HTR-8/SVneo (cell line): ENCODE measurements around the gene SHANK1.
A peak's percentile ranks its signal among the peaks of the same experiment; 100 is the strongest.

Experiments used
- DNase-seq: peaks from one replicate; pipeline ENCODE4 v3.0.0; 2011; ENCODE audit warnings: low spot score, mixed read lengths; ENCODE audit not compliant: insufficient read length
- FAIRE-seq: peaks from 2 replicates; lab custom pipeline; 2011; peaks lifted over from hg19 to GRCh38; lab: Jason Lieb, UNC

Gene SHANK1

DNA sequence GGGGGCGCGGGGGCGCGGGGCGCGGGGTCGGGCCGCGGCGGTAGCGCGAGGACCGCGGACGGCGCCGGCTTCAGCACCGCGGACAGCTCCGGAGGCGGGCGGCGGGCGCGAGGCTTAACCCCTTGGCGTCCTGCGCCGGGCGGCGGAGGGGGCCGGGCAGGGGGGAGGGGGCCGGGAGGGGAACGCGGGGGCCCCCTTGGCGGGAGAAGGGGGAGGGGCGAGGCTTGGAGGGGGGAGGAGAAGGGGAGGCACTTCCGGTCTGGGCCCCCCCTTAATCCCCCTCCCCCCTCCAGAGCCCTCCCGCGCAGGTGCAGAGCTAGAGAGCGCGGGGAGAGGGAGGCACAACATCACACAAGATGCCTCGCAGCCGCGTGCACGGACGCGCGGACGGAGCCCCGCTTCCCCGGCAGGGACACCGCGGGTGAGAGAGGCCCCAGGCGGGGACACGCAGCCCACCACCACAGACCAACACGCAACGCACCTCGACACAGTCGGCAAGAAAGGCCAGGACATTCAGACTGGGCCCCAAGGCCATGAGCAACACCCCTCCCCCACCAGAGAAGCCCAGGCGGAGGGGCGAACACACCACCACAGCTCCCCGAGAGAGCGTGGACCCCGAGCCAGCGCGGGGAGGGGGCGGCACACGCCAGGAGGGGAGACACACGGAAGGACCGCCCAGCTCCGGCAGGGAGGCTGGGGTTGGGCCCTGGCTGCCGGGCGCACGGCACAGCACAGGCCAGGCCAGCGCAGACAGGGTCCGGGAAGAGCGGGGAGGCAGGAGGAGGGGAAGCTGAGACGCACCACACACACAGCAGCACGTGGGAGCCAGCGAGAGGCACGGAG lies 24.1 kb downstream of the SHANK1 start:
- DNase-seq (no peak), FAIRE-seq (no peak)

GRCh38 chr19:50694815-50695145 lies 24.8 kb downstream of the SHANK1 start:
- no peak for FAIRE-seq

DNA sequence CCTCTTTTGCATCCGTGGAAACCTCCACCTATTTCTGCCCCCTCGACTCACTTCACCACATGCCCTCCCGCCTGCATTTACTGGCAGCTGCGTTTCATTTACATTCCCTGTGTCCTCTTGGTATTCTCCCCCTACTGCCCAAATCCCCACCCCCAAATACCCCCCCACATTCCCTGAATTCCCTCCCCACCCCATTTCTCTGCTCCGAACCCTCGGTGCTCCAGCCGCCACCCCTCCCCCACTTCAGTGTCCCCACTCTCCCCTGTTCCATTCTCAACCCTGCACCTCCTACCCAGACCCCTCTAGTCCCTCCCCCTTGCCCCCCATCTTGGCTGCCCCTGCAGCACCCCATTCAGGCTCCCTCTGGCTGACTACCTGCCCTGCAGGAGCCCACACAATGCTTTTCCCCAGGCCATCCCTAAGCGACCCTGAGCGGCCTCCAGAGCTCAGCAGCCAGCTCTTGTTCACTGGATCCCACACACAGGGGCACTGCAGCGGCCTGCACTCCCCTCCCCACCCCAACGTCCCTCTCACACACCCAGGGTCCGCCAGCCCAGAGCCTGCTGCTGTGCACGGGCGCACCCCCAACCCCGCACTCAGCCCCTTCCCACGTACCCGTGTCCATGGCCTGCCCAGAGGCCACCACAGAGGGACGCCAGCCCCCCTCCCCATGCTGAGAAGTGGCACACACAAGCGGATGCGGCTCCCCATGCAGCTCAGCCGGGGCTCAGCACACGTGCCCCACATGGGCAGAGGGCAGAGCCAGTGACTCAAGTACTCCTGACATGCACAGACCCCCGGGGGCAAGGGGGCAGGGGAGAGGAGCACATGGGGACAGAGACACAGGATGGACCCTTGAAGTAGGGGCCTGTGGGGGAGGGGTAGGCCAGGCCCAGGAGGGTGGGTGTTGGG lies 26.3 kb downstream of the SHANK1 start:
- FAIRE-seq (no peak), DNase-seq (no peak)

More at GRCh38 chr19:50694815-50695145, 24.8 kb downstream of the SHANK1 start:
- no peak for DNase-seq

GRCh38 chr19:50690439-50690838 lies 29.2 kb downstream of the SHANK1 start:
- FAIRE-seq (no peak), DNase-seq (no peak)

GRCh38 chr19:50688766-50689165 lies 30.8 kb downstream of the SHANK1 start:
- no peak for DNase-seq
- FAIRE-seq: no peak

GRCh38 chr19:50686310-50687032 lies 33.1 kb downstream of the SHANK1 start:
- DNase-seq: no peak
- no peak for FAIRE-seq

GRCh38 chr19:50679177-50680125 lies 40.2 kb downstream of the SHANK1 start:
- FAIRE-seq (peak; percentile 95), DNase-seq (peak; percentile 93)

GRCh38 chr19:50678323-50678722 lies 41.3 kb downstream of the SHANK1 start:
- no peak for FAIRE-seq

GRCh38 chr19:50677636-50678035 lies 42.0 kb downstream of the SHANK1 start:
- FAIRE-seq: no peak
- DNase-seq: no peak

More at GRCh38 chr19:50678323-50678722, 41.3 kb downstream of the SHANK1 start:
- DNase-seq: no peak

DNA sequence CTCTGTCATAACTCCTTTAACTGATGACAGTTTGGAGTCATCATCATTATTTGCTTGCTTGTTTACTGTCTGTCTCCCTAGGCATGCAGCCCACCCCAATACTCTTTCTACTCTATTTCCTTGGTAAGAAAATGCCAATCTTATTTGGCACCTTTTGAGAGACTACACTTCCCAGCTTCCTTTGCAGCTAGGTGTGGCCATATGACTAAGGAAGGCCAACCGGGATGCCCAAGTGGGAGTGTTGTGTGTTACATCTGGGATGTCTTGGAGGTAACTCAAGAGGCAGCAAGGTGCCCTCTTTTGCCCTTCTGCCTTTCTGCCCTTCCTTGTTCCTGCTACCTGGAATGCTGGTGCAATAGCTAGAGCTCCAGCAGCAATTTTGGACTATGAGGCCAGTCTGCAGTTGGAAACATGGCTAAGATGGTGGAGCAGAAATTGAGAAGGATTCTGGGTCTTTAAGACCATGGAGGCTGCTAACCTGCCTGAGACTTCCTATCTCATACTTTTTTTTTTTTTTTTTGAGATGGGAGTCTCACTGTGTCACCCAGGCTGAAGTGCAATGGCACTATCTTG lies 42.9 kb downstream of the SHANK1 start:
- FAIRE-seq: no peak
- DNase-seq: no peak

GRCh38 chr19:50673118-50673517 lies 46.5 kb downstream of the SHANK1 start:
- FAIRE-seq (no peak), DNase-seq (no peak)

GRCh38 chr19:50670102-50670380 lies 49.6 kb downstream of the SHANK1 start:
- no peak for FAIRE-seq
- DNase-seq: no peak

DNA sequence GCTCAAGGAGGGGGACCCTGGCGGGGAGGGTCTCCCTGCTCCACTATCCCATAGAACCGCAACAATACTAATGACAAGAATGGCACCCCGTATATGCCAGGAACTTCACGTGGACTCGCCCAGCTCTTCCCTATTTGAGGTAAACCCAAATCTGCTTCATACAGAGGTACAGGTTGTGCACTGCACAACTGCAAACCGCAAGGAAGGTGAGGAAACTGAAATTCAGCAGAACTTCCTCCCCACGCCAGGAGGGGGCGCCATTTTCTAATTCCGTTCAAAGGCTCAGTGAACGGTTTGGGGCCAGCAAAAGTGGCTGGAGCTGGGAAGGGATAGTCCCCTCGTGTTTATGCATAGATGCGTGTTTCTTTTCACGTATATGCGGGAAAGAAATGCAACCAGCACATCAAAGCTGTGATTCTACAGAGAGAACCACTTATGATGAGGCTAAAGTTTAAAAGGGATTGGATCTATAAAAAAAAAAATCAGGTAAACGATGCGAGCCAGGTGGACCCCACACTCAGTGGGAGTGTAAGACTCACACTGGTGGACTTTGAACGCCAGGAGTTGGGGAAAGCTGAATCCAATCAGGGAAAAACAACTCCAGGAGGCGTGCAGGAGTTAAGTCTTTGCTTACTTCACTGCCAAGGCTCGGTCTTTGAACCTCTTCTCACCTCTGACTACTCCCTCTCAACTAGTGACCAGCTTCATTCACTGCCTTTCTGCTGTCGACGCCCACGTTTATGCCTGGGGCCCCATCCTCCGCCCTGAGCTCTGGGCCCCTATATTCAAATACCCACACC lies 50.1 kb downstream of the SHANK1 start:
- peak; percentile 43 for DNase-seq
- peak; percentile 42 for FAIRE-seq

DNA sequence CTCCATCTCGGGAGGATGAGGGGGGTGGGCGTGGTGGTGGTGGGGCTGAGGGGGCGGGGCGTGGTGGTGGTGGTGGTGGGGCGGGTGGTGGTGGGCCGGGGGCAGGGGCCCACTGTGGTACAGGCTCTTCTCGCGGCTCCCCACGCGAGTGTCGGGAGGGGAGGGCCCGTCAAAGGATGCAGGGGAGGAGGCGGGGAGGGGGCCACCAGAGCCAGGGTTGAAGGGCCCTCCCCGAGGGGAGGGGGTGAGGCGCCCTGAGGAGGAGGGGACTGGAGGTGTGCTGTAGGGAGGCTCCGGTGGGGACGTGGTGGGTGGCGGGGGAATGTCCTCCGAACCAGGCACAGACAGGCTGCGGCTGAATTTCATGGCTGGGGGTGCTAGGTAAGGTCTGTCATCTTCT lies 50.7 kb downstream of the SHANK1 start:
- FAIRE-seq (no peak), DNase-seq (no peak)

DNA sequence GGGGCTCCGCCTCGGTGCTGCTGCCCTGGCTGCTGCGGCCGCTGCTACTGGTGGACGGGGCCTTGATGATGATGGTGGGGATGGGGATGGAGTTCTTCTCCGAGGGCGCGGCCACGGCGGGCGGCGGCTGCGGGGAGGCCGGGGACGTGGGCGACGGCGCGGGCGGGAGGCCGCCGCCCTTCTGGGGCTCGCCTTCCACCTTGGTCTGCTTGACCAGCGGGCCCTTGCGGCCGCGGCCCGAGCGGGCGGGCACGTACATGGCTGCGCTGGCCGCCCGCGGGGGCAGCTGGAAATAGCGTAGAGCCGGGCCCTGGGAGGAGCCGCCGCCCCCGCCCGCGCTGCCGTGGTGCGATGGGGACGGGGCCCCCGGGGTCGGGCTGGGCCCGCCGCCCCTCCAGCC lies 51.2 kb downstream of the SHANK1 start:
- FAIRE-seq (no peak), DNase-seq (no peak)

DNA sequence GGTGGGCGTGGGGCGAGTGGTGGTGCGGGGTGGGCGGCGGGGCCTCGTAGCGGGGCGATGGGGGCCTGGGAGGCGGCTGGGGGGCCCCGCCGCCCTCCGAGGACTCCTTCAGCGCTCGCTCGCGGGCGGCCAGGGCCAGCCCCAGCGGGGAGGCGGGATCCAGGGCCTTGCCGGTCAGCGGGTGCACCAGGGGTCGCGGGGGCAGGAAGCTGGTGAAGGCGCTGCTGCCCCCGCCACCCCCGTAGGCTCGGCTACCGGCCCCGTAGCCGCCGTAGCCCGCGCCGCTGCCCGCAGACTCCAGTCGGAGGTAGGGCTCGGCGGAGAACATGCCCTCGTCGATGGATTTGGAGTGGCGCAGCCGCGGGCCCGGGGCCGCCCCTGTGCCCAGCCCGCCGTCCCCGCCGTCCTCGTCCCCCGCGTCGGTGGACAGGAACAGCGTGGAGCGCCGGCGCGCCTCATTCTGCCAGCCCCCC lies 51.8 kb downstream of the SHANK1 start:
- DNase-seq: no peak

DNA sequence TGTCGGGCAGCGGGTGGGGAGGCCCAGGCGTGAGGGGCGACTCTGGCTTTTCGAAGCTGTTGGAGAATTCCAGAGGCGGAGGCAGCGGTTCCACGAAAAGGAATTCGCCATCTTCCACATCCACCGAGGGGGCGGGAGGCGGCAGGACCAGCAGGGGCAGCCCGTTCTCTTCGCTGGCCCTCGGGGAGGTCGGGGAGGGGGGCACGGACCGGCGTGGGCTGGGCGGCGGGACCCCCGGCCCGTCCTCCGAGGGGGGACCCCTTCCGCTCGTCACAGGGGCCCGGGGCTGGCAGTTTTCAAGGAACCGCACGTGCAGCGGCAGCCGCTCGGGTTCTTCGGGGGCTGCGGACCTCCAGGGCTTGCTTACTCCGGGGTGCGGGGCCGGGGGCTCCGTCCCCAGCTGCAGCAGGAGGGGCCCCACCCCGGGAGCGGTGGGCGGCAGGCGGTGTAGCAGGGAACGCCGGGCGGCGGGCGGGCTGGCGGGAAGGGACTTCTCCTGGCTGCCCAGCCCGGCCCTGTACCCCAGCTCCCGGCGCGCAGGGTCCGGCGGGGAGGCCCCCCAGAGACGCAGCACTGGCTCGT lies 52.3 kb downstream of the SHANK1 start:
- no peak for FAIRE-seq
- DNase-seq: no peak

More for the DNA sequence above, 51.8 kb downstream of the SHANK1 start:
- no peak for FAIRE-seq
